Neural progenitor cell (in vitro differentiated cells): ENCODE results near the gene MYO1D. TPM values are rescaled to one million over a fixed set of nuclear protein-coding genes. Genes with fewer than 3 reads are reported as not detected.

Experiments used
- DNase-seq: peaks from one replicate; pipeline ENCODE4 v3.0.0-alpha.2; 2016; ENCODE audit warnings: low spot score
- H2AFZ ChIP-seq: fragments of 200-600 bp; sonication (generic); replicated peaks from 2 replicates; pipeline ENCODE4 v1.6.1; 2016; ENCODE audit warnings: antibody characterized with exemption
- H3F3A ChIP-seq: fragments of 200-600 bp; sonication (generic); 2 replicates; pipeline ENCODE4 v1.6.1; 2016; ENCODE audit warnings: antibody characterized with exemption, low read depth
- H3K27ac ChIP-seq: fragments of 200-600 bp; sonication (generic); 2 replicates; pipeline ENCODE4 v1.5.1; 2016; ENCODE audit warnings: mild to moderate bottlenecking
- H3K27me3 ChIP-seq: fragments of 200-600 bp; sonication (generic); 2 replicates; pipeline ENCODE4 v1.6.1; 2016; ENCODE audit warnings: mild to moderate bottlenecking, moderate library complexity
- H3K36me3 ChIP-seq: fragments of 200-600 bp; sonication (generic); 2 replicates; pipeline ENCODE4 v1.5.1; 2016
- H3K4me1 ChIP-seq: fragments of 200-600 bp; sonication (generic); 2 replicates; pipeline ENCODE4 v1.6.1; 2016; ENCODE audit warnings: mixed run types
- H3K4me2 ChIP-seq: fragments of 200-600 bp; sonication (generic); 2 replicates; pipeline ENCODE4 v1.6.1; 2016
- H3K4me3 ChIP-seq: fragments of 200-600 bp; sonication (generic); 2 replicates; pipeline ENCODE4 v1.5.1; 2016
- H3K79me2 ChIP-seq: fragments of 200-600 bp; sonication (generic); 2 replicates; pipeline ENCODE4 v1.6.1; 2016; ENCODE audit warnings: low read depth
- H3K9ac ChIP-seq: fragments of 200-600 bp; sonication (generic); 2 replicates; pipeline ENCODE4 v1.6.1; 2016
- H3K9me3 ChIP-seq: fragments of 200-600 bp; sonication (generic); 2 replicates; pipeline ENCODE4 v1.5.1; 2016; ENCODE audit warnings: low read depth
- H4K20me1 ChIP-seq: fragments of 200-600 bp; sonication (generic); 2 replicates; pipeline ENCODE4 v1.6.1; 2016; ENCODE audit warnings: low read depth
- H3K27ac Mint-ChIP-seq: 3 replicates; pipeline ENCODE4 v1.8.0; 2021; ENCODE audit warnings: mixed read lengths
- H3K27me3 Mint-ChIP-seq: 2 replicates; pipeline ENCODE4 v1.8.0; 2022; ENCODE audit warnings: low read depth, mild to moderate bottlenecking, inconsistent platforms, moderate library complexity, mixed read lengths; ENCODE audit not compliant: insufficient read depth
- H3K36me3 Mint-ChIP-seq: 3 replicates; pipeline ENCODE4 v1.8.0; 2021; ENCODE audit warnings: mixed read lengths
- H3K4me1 Mint-ChIP-seq: 3 replicates; pipeline ENCODE4 v1.8.0; 2021; ENCODE audit warnings: mixed read lengths
- H3K4me3 Mint-ChIP-seq: 3 replicates; pipeline ENCODE4 v1.8.0; 2021; ENCODE audit warnings: mild to moderate bottlenecking, moderate library complexity, mixed read lengths
- H3K9me3 Mint-ChIP-seq: 3 replicates; pipeline ENCODE4 v1.8.0; 2020; ENCODE audit warnings: mixed read lengths
- EZH2 ChIP-seq: fragments of 200-600 bp; sonication (generic); IDR thresholded peaks from 2 replicates; pipeline ENCODE4 v1.6.1; 2017; ENCODE audit warnings: antibody characterized with exemption, mild to moderate bottlenecking, moderate library complexity
- EZH2phosphoT487 ChIP-seq: fragments of 200-600 bp; sonication (generic); IDR thresholded peaks from 2 replicates; pipeline ENCODE4 v1.6.1; 2017; ENCODE audit warnings: antibody characterized with exemption
- total RNA-seq: library from RNA; depleted of rRNA; stranded (reverse); fragments of >200 nt; gene quantifications from 2 replicates; pipeline ENCODE4 v1.2.3, GENCODE V29; 2015; ENCODE audit warnings: low replicate concordance
- TF ChIP-seq, protein P1 (sequence below): fragments of 200-600 bp; sonication (generic); IDR thresholded peaks from 2 replicates; pipeline ENCODE4 v1.5.1; 2017; ENCODE audit warnings: antibody characterized with exemption, mild to moderate bottlenecking

MYO1D gene
- total RNA-seq, 1 donor from 2014 or later = 6.2 TPM

DNA sequence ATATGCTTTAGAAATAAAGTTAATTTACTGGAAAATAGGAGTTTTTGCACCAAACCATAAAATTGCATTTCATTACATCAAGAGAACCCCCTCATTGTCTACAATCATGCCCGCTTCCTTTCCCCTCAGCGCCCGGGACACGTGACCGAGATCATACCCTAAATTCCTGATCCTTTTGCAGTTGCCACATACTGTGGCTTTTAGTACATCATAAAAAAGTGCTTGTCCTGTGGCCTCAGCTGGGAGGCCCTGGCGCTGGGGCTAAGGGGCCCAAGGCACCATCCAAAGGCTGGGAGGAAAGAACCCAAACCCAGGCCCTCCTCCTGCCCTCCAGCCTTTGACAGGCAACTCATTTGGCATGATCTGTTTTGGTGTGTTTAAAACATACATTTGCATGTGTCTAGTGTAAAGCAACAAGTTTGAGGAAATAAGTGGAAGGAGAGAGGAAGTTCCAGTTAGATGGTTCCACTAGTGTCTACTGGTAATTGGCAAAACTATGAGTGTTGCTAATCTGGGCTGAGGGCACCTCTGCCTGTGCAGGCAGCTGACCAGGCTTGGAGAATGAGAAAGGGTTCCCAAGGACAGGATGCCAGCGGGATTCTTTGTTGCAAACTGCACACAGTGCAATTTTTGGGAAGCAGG lies 384.2 kb downstream of the MYO1D start:
- H3K4me1 Mint-ChIP-seq = peaks cover 56% of the 10 kb centered on the region
- Histone ChIP-seq H3K4me1 (peaks cover 26% of the 10 kb centered on the region), H2AFZ (no peak overlapping the region), H3K9me3 (no peaks in the 10 kb centered on the region), H3K79me2 (peaks cover 30% of the 10 kb centered on the region), H4K20me1 (peaks cover 36% of the 10 kb centered on the region), H3K4me2 (no peak overlapping the region), H3K9ac (no peak overlapping the region), H3K27ac (no peak overlapping the region), H3F3A (no peaks in the 10 kb centered on the region), H3K36me3 (no peaks in the 10 kb centered on the region), H3K27me3 (no peaks in the 10 kb centered on the region), H3K4me3 (no peak overlapping the region)
- DNase-seq = no peak
- H3K27me3 Mint-ChIP-seq = peaks cover 3% of the 10 kb centered on the region
- peak overlapping the region; percentile 4 for H3K27ac Mint-ChIP-seq
- TF ChIP-seq, protein P1, sequence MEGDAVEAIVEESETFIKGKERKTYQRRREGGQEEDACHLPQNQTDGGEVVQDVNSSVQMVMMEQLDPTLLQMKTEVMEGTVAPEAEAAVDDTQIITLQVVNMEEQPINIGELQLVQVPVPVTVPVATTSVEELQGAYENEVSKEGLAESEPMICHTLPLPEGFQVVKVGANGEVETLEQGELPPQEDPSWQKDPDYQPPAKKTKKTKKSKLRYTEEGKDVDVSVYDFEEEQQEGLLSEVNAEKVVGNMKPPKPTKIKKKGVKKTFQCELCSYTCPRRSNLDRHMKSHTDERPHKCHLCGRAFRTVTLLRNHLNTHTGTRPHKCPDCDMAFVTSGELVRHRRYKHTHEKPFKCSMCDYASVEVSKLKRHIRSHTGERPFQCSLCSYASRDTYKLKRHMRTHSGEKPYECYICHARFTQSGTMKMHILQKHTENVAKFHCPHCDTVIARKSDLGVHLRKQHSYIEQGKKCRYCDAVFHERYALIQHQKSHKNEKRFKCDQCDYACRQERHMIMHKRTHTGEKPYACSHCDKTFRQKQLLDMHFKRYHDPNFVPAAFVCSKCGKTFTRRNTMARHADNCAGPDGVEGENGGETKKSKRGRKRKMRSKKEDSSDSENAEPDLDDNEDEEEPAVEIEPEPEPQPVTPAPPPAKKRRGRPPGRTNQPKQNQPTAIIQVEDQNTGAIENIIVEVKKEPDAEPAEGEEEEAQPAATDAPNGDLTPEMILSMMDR = no peak
- TF ChIP-seq EZH2phosphoT487 (no peak), EZH2 (no peak)
- H3K9me3 Mint-ChIP-seq = no peaks in the 10 kb centered on the region
- H3K4me3 Mint-ChIP-seq = no peak overlapping the region
- peaks cover 16% of the 10 kb centered on the region for H3K36me3 Mint-ChIP-seq

DNA sequence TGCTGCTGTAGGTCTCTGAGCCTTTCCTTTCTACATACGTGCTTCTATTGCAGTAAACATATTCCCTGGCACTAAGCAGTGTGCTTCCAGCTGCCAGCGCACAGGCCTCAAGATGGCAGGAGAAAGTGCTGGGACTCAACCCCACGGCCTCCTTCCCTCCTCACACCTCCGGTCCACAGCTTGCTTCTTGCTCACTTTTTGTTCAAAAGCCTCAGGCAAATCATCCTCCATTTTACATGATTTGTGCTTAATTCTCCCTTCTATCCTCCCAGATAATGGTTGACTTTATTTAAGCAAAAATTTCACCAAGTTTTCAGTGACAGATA lies 384.7 kb downstream of the MYO1D start:
- peaks cover 31% of the 10 kb centered on the region for H3K79me2 ChIP-seq
- no peak overlapping the region for H3K27ac ChIP-seq
- Mint-ChIP-seq H3K27me3 (peaks cover 5% of the 10 kb centered on the region), H3K36me3 (peaks cover 18% of the 10 kb centered on the region), H3K27ac (peak overlapping the region; percentile 5), H3K9me3 (no peaks in the 10 kb centered on the region), H3K4me1 (peaks cover 58% of the 10 kb centered on the region), H3K4me3 (no peak overlapping the region)
- H3K4me2 ChIP-seq = no peak overlapping the region
- no peaks in the 10 kb centered on the region for H3K27me3 ChIP-seq
- no peak overlapping the region for H2AFZ ChIP-seq
- no peaks in the 10 kb centered on the region for H3F3A ChIP-seq
- no peak overlapping the region for H3K4me3 ChIP-seq
- TF ChIP-seq EZH2 = no peak
- no peak for TF ChIP-seq EZH2phosphoT487
- TF ChIP-seq, protein P1 = no peak
- H3K9ac ChIP-seq = no peak overlapping the region
- peaks cover 36% of the 10 kb centered on the region for H4K20me1 ChIP-seq
- peaks cover 27% of the 10 kb centered on the region for H3K4me1 ChIP-seq
- DNase-seq = no peak
- no peaks in the 10 kb centered on the region for H3K9me3 ChIP-seq
- H3K36me3 ChIP-seq = no peaks in the 10 kb centered on the region

DNA sequence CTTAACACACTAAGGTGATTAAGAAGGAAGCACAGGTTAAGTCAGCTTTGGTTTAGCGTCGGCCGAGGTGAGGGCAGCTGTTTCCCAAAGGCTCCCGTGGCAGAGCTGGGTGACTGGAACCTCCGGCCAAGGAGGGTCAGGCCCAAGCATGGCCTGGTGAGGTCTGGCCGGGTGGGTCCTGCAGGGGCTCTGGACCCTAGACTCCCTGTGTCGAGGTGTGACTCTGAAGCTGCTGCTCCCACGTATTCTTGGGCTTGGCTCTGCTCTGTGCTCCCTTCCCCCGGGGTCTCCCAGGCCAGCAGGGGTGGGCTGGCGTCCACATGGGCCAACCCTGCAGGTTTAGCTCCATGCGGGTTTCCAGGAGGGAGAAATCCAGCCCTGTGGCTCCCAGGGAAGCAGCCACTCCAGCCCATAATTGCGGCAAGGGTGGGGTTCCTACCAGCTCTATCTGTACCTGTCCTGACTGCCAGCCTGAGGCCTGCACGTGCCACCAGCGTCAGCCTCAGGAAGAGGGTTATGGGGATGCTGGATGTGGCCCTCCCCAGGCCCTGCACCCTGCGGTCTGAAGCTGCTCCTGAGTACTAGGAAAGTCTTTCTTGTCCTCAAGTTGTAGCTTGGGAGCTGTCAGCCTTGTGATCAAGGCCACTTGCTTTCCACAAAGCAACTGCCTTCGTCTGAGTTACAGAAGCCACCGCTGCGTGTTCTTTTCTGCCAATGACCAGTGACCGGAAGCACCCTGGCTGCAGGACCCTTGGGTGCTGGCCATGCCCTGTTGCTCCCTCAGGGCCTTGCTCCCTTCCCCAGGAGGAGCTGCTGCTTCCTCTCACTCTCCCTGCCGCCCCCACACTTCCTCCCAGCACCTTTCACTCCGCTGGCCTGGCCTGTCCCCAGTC lies 385.3 kb downstream of the MYO1D start:
- no peaks in the 10 kb centered on the region for H3K9me3 Mint-ChIP-seq
- Histone ChIP-seq H3K4me2 (no peak overlapping the region), H3K36me3 (no peaks in the 10 kb centered on the region), H3K9me3 (no peaks in the 10 kb centered on the region), H3K4me1 (peaks cover 27% of the 10 kb centered on the region), H3K27ac (no peak overlapping the region), H3K4me3 (no peak overlapping the region), H4K20me1 (peaks cover 36% of the 10 kb centered on the region), H3K9ac (no peak overlapping the region), H3K79me2 (peaks cover 31% of the 10 kb centered on the region), H3F3A (no peaks in the 10 kb centered on the region), H3K27me3 (no peaks in the 10 kb centered on the region), H2AFZ (no peak overlapping the region)
- no peak for DNase-seq
- peaks cover 58% of the 10 kb centered on the region for H3K4me1 Mint-ChIP-seq
- peaks cover 5% of the 10 kb centered on the region for H3K27me3 Mint-ChIP-seq
- peaks cover 18% of the 10 kb centered on the region for H3K36me3 Mint-ChIP-seq
- peak overlapping the region; percentile 5 for H3K27ac Mint-ChIP-seq
- H3K4me3 Mint-ChIP-seq = no peak overlapping the region
- TF ChIP-seq EZH2phosphoT487 (no peak), EZH2 (no peak)
- TF ChIP-seq, protein P1 = no peak
